Measurements from ENCODE around the gene RAB33A. TPM values are rescaled to one million over a fixed set of nuclear protein-coding genes. Genes with fewer than 3 reads are reported as not detected.

Gene RAB33A
- total RNA-seq, 1 experiment from 2014 or later: not detected

GRCh38 chrX:130136961-130137360 is 34.8 kb upstream of the RAB33A start:
- no peaks in the 10 kb centered on the region for H3K27me3 ChIP-seq (ENCODE audit: insufficient read depth, low read length)
- no peak overlapping the region for H3K27ac ChIP-seq (ENCODE audit: low read depth, low read length)
- no peaks in the 10 kb centered on the region for H3K4me1 ChIP-seq (ENCODE audit: control insufficient read depth in 1 of 2, insufficient read depth in 2 of 2, low read length in 2 of 2)
- no peak overlapping the region for H3K9ac ChIP-seq (ENCODE audit: low read length)
- CTCF ChIA-PET: no interaction called here
- RAD21 ChIA-PET (ENCODE audit: low non-redundant PET in 1 of 2, low total read pairs in 2 of 2, uncharacterized antibody in 2 of 2, unreplicated experiment in 2 of 2): no interaction called here
- ATAC-seq (no peak), DNase-seq (ENCODE audit: low read depth, low spot score) (no peak)
- H3K36me3 ChIP-seq (ENCODE audit: control insufficient read depth in 1 of 2, insufficient read depth in 2 of 2, low read length in 2 of 2): peaks cover 0 to 2% of the 10 kb centered on the region in 2 experiments; a peak in 2 of 4 replicates
- no peak overlapping the region for H3K4me3 ChIP-seq (replicated peaks in 1 of 2; ENCODE audit: low read depth in 1 of 2, low read length in 2 of 2)
- H3K9me3 ChIP-seq (ENCODE audit: control insufficient read depth in 1 of 2, insufficient read depth in 1 of 2, low read depth in 1 of 2, low read length in 2 of 2): no peaks in the 10 kb centered on the region
- POLR2A ChIA-PET: no interaction called here
- no peaks in the 10 kb centered on the region for H4K20me1 ChIP-seq (ENCODE audit: insufficient read depth)
- no peaks in the 10 kb centered on the region for H3K79me2 ChIP-seq (ENCODE audit: insufficient read depth, low read length)
- no peaks in the 10 kb centered on the region for H3K9me2 ChIP-seq (ENCODE audit: insufficient read depth)
- TF ChIP-seq, protein P1, sequence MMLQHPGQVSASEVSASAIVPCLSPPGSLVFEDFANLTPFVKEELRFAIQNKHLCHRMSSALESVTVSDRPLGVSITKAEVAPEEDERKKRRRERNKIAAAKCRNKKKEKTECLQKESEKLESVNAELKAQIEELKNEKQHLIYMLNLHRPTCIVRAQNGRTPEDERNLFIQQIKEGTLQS (IDR thresholded peaks at IDR 0.05): no peak
- TF ChIP-seq, protein P2, sequence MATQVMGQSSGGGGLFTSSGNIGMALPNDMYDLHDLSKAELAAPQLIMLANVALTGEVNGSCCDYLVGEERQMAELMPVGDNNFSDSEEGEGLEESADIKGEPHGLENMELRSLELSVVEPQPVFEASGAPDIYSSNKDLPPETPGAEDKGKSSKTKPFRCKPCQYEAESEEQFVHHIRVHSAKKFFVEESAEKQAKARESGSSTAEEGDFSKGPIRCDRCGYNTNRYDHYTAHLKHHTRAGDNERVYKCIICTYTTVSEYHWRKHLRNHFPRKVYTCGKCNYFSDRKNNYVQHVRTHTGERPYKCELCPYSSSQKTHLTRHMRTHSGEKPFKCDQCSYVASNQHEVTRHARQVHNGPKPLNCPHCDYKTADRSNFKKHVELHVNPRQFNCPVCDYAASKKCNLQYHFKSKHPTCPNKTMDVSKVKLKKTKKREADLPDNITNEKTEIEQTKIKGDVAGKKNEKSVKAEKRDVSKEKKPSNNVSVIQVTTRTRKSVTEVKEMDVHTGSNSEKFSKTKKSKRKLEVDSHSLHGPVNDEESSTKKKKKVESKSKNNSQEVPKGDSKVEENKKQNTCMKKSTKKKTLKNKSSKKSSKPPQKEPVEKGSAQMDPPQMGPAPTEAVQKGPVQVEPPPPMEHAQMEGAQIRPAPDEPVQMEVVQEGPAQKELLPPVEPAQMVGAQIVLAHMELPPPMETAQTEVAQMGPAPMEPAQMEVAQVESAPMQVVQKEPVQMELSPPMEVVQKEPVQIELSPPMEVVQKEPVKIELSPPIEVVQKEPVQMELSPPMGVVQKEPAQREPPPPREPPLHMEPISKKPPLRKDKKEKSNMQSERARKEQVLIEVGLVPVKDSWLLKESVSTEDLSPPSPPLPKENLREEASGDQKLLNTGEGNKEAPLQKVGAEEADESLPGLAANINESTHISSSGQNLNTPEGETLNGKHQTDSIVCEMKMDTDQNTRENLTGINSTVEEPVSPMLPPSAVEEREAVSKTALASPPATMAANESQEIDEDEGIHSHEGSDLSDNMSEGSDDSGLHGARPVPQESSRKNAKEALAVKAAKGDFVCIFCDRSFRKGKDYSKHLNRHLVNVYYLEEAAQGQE (IDR thresholded peaks at IDR 0.05; ENCODE audit: low read depth): no peak
- no peak for TF ChIP-seq CTCF (IDR thresholded peaks at IDR 0.05 in 2 of 3, conservative IDR thresholded peaks at IDR 0.05 in 1 of 3; ENCODE audit: borderline replicate concordance in 1 of 3, insufficient read depth in 1 of 3, low read depth in 2 of 3, low read length in 2 of 3)
- TF ChIP-seq ZNF274 (IDR thresholded peaks at IDR 0.05; ENCODE audit: low read depth, low read length): no peak
- no peak for TF ChIP-seq EGR1 (IDR thresholded peaks at IDR 0.05; ENCODE audit: low read depth)
- BruUV-seq (replicated peaks): no TSS peak
- H2AFZ ChIP-seq (ENCODE audit: low read depth, low read length, poor library complexity, severe bottlenecking): no peak overlapping the region
- intact Hi-C loops (cut with micrococcal nuclease): no loop called here
- H3K4me2 ChIP-seq (ENCODE audit: low read length): no peak overlapping the region

Data from HCT116 (cell line).